Activated CD8-positive, alpha-beta memory T cell treated with anti-CD3 and anti-CD28 coated beads for 24 hours (primary cell): ENCODE measurements around the gene PSPH.
A peak's percentile ranks its signal among the peaks of the same experiment; 100 is the strongest.
"Not testable (repeated sequence)": the region's sequence is repeated elsewhere in the genome, so short reads cannot be mapped to it uniquely, and the experiment has no call there.

Experiments
- DNase-seq: peaks from one replicate; pipeline ENCODE4 v3.0.0-alpha.2; 2020

Gene PSPH

DNA sequence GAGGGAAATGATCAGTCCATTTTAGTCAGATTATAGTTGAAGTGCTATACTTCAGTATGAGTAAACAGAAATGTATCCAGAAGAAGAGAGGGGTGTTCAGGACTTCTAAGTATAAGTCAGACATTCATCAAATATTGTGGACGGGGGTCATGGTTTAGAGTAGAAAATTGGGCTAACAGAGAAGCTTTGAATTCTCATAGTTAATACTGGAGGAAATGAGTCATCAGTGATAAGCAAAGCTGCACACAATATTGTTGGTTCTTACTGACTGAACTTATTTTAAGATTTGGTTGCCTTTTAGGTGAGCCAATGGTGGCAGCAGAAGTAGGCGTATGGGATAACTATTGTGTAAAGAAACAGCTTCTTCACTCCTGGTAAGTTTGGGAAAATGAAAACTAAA lies 11.1 kb upstream of the PSPH start:
- DNase-seq, result no peak

DNA sequence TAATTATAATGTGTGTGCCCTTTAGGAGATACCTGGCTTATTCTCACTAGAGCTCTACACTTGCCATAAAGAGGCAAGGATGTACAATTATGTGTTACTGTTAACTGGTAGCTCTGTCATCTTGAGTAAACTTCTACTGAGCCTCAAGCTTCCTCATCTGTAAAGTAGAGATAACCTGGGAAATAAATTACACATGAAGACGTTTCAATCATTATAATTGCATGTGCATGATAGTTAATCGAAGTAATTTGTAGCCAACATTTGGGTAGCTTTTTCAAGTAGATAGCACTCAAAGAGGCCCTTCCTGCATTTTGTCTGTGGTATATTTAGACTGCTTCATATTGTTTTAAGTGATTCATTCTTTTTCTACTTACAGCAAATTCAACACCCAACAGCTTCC lies 2.7 kb upstream of the PSPH start:
- no peak for DNase-seq

DNA sequence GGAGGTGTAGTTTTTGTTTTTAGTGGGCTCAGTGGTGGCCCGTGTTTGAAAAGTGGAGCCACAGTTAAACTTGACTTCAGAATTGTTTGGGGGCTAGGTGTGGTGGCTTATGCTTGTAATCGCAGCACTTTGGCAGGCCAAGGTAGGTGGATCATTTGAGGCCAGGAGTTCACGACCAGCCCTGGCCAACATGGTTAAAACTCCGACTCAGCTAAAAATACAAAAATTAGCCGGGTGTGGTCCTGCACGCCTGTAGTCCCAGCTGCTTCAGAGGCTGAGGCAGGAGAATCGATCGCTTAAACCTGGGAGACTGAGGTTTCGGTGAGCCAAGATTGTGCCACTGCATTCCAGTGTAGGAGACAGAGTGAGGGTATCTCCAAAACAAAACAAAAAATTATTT lies 2.1 kb upstream of the PSPH start:
- DNase-seq, result no peak

DNA sequence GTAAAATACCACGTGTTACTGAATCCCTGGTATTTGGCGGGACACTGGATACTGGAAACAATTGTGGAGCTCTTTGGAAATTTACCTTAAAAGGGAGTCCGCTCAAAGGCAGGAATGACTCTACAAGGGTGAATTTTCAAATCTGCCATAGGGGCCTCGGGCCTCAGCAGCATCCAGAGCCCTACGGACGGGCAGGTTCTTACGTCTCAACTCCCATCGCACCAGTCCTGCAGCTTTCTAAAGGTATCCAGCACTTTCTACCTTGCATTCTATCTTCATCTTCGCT lies 248 bp downstream of the PSPH start:
- no peak for DNase-seq

DNA sequence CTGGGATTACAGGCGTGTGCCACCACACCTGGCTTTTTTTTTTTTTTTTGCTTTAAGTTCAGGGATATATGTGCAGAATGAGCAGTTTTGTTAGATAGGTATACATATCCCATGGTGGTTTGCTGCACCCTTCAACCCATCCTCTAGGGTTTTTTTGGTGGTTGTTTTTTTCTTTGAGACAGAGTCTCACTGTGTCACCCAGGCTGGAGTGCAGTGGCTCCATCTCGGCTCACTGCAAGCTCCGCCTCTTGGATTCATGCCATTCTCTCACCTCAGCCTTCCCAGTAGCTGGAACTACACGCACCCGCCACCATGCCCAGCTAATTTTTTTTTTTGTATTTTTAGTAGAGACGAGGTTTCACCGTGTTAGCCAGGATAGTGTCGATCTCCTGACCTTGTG lies 2.5 kb downstream of the PSPH start:
- DNase-seq, result not testable (repeated sequence)

DNA sequence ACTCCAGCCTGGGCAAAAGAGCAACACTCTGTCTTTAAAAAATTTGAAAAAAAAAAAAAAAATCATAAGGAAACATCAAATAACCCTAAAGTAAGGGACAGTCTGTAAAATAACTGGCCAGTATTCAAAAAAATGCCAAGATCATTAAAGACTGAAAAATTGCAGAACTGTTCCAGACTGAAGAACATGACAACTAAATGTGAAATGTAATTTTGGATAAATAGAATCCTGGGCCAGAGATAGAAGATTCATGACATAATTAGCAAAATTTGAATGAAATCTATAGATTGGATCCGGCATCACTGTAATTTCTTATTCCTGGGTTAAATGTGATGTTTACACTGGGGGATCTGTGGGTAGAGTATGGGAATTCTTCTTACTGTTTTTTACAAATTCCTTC lies 3.0 kb downstream of the PSPH start:
- DNase-seq, result no peak

DNA sequence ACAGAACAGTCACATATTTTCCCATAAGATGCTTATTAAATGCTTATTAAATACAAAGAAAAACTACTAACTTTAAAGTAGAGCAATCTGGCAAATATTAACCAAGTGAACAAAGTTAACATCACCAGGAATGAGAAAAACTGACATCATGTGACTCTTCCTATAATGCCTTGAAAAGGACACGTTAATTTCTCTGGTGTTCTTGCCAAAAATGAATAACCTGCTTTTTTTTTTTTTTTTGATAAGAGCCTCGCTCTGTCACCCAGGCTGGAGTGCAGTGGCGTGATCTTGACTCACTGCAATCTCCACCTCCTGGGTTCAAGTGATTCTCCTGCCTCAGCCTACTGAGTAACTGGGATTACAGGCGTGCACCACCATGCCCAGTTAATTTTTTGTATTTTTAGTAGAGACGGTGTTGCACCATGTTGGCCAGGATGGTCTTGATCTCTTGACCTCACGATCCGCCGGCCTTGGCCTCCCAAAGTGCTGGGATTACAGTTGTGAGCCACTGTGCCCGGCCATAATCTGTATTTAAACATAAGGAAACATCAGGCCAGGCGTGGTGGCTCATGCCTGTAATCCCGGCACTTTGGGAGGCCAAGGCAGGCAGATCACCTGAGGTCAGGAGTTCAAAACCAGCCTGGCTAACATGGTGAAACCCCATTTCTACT lies 3.7 kb downstream of the PSPH start:
- DNase-seq, result not testable (repeated sequence)

DNA sequence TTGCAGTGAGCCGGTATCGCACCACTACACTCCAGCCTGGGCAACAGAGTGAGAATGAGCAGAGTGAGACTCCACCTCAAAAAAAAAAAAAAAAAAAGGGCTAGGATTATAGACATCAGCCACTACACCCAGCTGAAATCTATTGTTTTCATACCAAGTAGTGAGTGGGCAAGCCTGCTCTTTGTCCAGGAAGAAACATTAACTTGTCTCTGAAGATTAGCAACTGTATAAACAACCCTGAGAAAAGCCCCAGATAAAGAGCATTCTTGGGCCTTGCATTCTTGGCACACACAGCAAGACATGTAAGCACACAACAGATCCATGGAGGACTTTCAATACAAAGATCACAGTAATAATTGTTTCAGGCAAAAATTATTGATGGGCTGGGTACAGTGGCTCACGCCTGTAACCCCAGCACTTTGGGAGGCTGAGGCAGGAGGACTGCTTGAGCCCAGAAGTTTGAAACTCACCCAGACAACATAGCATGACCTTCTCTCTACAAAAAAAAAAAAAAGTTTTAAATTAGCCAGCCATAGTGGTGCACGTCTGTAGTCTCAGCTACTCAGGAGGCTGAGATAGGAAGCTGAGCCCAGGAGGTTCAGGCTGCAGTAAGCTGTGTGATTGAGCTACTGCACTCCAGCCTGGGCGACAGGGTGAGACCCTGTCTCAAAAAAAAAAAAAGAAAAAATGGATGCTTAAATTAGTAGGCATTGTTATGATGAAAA lies 4.4 kb downstream of the PSPH start:
- DNase-seq, result no peak

DNA sequence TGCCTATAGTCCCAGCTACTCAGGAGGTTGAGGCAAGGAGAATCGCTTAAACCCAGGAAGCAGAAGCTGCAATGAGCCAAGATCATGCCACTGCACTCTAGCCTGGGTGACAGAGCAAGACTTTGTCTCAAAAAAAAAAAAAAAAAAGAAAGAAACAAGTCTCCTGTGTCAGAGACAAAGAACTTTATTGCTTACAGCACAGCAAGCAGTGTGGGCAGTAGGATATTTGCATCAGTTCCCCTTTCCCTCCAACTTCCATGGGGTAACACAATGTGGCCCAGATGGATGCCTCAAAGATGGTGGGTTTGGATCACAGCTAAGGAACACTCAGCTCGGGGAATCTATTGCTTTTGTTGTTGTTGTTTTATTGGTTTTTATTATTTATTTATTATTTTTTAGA lies 5.5 kb downstream of the PSPH start:
- DNase-seq, result not testable (repeated sequence)

DNA sequence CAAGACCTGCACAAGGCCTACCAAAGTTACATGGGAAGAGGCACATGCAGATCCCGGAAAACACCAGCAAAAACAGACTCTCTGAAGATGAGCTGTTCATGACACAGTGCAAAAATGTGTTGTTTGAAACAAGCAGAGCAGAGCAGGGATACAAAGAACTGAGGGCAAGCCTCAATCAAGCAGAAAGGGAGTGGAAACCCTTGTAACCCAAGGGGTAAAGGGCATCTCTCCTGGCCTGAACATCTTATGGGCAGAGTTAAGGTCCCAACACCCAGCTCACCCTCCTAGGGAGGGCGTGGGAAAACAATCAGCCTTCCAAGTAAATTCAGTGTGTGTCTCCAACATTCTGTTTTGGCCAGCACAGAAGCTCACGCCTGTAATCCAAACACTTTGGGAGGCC lies 10.5 kb downstream of the PSPH start:
- no peak for DNase-seq

DNA sequence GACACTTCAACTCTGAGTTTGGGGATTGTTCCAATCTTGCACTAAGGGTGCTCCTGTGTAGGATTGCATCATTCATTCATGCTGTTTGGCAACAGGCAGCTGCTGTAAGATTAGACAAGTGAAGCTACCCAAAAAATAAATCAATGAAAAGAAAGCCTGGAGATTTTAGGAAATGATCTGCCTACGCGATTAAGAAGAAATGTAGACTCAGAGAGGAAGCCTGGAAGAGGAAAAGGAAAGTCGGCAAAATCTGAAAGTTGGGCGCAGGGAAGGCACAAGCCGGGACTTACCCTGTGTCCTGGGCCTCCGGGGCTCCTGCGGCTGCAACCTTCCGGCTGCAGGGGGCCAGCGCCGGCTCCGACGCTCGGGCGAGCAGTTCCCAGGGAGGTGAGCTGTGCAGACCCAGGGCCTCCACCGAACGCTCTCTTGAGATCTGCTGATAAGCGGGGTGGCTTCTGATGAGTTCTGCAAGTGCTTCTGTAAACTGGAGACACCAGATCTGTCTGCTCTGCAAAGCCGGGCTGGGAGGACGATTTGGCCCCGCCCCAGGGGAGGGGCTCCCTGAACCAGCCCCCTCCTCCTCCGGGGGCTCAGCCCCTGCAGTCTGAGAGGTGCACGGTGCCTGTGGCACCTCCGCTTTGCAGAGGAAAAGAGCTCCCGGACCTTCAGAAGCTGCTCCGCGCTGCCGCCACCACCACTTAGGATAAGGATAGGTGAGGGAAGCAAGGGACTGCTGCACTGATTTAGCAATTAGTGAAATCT lies 17.4 kb downstream of the PSPH start:
- peak; percentile 87 for DNase-seq

DNA sequence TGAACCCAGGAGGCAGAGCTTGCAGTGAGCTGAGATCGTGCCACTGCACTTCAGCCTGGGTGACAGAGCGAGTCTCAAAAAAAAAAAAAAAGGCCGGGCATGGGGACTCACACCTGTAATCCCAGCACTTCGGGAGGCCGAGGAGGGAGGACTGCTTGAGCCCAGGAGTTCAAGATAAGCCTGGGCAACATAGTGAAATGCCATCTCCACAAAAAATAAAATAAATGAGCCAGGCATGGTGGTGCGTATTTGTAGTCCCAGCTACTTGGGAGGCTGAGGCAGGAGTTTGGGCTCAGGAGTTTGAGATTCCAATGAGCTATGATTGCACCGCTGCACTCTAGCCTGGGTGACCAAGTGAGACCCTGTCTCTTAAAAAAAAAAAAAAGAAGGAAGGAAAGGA lies 18.7 kb downstream of the PSPH start:
- DNase-seq, result not testable (repeated sequence)

DNA sequence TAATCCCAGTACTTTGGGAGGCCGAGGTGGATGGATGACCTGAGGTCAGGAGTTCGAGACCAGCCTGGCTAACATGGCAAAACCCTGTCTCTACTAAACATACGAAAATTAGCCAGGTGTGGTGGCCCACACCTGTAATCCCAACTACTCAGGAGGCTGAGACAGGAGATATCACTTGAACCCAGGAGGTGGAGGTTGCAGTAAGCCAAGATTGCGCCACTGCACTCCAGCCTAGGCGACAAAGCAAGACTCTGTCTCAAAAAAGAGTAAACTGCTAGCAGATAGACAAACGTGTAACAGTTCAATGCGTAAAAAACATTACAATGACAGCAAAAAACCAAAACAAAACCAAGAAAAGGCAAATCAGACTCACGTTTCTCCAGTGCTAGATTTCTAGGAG lies 19.7 kb downstream of the PSPH start:
- DNase-seq, result not testable (repeated sequence)

DNA sequence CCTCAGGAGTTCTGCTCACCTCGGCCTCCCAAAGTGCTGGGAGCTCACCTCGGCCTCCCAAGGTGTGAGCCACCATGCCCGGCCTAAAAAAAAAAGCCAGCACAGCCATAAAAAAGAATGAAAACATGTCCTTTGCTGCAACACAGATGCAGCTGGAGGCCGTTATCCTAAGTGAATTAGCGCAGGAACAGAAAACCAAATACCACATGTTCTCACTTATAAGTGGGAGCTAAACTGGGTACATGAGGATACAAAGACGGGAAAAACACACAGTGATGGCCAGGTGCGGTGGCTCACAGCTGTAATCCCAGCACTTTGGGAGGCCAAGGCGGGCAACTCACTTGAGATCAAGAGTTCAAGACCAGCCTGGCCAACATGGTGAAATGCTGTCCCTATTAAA lies 20.9 kb downstream of the PSPH start:
- DNase-seq, result no peak

DNA sequence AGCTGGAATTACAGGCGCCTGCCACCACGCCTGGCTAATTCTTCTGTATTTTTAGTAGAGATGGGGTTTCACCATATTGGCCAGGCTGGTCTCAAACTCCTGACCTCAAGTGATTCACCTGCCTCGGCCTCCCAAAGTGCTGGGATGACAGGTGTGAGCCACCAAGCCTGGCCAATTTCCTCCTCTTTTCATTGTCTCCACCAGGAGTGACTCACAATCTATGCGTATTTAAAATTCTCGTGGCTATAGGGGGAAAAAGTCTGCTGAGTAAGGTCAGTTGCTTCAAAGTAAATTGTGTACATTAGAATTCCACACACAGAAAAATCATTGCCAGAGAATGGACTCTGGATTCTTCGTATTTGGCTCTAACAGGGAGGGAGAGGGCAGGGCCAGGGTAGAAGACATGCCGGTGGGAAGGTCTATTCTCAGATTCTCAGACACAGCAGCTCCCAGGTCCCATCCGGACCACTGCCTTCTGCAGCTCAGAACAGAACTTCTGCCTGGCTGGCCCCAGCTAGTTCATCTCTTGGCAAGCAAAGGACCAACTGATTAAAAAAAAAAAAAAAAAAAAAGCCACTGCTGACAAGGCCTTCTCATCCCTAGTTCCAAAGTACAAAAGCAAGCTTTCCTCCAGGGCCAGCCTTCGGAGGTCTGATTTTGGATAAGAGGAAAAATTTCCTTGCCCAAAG lies 22.2 kb downstream of the PSPH start:
- no peak for DNase-seq

DNA sequence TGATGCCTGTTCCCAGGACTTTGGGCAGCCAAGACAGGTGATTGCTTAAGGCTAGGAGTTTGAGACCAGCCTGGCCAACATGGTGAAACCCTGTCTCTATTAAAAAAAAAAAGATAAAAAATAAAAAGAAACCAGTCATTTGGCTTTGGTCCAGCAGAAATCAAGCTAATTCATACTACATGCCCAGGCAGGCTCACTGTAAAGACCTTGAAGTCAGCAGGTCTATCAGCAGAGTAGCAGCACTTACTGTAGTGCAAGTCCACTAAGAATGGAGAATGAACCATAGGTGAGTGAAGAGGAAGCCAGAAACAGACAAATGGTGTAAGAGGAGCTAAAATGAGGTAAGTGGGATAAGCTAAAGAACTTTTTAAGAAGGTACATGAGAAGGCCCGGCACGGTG lies 24.7 kb downstream of the PSPH start:
- no peak for DNase-seq

DNA sequence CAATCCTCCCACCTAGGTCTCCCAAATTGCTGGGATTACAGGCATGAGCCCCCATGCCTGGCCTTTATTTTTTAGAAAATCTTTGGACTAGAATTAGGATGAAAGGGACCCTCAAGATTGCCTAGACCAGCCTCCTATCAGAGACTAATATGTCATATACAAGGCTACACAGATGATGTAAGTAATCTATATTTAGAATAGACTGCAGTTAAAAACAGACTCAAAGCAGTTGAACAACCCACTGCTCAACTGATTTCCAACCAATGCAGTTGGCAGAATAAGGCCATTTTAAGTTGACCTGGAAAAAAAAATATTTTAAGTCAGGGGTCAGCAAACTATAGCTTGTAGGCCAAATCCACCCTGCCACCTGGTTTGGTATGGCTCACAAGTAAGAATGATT lies 27.7 kb downstream of the PSPH start:
- DNase-seq, result no peak

DNA sequence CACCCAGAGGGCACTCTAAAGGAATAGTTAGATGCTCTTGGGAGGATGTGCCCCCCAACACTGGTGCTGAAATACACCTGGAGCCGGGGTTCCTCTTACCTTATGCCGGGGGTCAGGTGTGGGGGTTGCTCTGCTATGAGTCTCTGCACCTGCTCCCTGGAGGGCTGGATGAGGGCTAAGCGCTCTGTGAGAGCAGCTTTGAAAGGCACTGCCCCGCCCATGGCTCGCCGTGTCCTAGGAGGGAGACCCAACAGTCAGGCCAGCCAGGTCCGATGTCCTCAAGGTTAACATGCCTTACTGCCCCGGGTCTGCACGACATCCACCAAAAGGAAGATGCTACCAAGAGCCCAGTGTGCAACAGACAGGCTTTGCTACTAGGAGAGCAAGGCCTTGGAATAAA lies 31.7 kb downstream of the PSPH start:
- DNase-seq, result no peak

DNA sequence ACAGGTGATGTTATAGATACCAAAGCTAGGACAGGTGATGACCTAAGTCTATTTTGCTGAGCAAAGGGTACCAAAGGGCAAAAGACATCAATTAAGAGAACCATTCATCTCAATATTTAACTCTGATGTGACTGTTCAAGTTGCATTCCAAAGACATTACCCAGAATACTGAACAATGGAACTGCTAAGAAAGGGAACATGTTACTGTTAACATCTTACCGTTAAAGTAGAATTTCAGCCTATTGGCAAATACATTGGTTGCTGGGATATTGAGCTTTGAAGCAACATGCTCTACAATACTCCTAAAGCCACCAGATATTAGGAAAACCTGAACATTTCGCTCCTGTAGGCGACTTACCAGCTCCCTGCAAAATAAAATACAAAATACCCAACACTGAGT lies 34.2 kb downstream of the PSPH start:
- DNase-seq, result not testable (repeated sequence)

DNA sequence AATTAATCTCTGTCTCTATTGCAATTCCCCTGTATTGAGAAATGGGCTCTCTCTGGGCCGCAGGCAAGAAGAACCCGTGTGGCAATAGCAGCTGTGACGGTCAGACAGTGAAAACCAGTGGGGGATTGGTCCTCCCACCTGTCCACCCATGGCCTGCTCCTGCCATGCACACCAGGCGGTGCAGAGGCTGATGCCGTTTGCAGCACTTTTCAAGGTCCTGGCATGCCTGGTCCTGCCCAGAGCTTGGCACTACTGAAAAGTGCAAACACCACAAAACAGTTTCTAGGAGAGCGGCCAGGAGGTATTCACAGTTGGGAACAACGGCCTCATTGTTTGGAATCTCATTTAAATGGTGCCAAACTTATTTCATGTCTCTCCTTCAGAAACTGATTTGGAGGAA lies 41.5 kb downstream of the PSPH start:
- no peak for DNase-seq

DNA sequence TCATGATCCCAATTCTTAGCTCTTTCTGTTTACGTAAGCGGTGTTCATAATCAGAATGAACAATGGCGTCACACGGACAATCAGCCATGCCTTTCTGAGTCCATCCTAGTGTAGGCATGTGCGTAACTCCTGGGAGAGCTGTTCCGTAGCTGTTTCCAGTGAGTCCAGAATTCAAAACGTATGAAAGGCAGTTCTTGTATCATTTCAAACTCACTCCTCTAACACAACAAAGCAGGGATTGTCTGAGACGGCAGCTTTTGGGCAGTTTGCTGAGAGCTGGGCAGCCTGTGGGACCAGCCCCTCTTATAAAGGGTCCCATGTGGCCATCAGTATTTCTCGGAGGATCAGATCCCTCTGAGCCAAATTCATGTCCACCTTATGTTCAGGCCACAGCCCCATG lies 43.4 kb downstream of the PSPH start:
- DNase-seq, result no peak

DNA sequence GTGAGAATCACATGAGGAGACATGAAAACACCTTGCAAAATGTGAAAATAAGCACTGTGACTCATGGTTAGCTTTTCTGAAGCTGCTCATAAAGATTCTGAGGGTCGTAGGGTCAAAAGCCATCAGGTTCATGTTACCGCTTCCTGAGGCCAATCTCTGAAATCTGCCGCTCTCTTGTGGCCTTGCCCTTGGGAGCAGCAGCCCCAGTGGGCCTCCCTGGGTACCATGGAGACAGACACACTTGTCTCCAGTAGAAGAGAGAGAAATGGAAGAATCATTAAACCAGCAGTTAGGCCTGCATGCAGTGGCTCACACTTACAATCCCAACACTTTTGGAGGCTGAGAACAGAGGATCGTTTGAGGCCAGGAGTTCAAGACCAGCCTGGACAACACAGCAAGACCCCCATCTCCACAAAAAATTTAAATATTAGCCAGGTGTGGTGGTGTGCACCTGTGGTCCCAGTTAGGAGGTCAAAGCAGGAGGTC lies 44.0 kb downstream of the PSPH start:
- no peak for DNase-seq

DNA sequence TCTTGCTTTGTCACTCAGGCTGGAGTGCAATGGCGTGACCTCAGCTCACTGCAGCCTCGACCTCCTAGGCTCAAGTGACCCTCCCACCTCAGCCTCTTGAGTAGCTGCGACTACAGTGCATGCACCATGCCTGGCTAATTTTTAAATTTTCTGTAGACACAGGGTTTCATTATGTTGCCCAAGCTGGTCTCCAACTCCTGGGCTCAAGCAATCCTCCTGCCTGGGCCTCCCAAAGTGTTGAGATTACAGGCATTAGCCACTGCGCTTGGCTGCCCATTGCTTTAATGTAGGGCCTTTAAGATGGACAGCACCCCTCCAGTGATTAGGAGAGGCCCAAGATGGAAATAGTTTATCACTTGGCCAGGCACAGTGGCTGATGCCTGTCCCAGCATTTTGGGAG lies 47.5 kb downstream of the PSPH start:
- no peak for DNase-seq
